Measurements from ENCODE around the gene KCNK1.

DNA sequence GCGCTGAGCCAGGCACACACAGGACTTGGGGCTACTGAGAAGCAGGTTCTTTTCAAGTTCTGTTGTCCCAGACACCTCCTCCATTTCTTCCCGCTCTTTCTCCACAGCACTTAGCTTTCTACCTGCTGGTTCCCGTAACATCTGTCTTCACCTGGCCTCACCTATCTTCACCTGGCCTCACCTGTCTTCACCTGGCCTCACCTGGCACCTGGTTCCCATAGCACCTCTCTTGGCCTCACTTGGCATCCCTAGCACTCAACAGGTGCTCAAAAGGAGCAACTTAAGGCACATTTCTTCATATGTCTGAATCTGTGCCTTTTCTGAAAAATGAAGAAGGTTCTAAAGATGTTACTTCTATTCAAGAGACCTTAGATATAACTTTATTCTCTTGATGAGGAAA lies 10.4 kb downstream of the KCNK1 start:
- TF ChIP-seq, protein P1, sequence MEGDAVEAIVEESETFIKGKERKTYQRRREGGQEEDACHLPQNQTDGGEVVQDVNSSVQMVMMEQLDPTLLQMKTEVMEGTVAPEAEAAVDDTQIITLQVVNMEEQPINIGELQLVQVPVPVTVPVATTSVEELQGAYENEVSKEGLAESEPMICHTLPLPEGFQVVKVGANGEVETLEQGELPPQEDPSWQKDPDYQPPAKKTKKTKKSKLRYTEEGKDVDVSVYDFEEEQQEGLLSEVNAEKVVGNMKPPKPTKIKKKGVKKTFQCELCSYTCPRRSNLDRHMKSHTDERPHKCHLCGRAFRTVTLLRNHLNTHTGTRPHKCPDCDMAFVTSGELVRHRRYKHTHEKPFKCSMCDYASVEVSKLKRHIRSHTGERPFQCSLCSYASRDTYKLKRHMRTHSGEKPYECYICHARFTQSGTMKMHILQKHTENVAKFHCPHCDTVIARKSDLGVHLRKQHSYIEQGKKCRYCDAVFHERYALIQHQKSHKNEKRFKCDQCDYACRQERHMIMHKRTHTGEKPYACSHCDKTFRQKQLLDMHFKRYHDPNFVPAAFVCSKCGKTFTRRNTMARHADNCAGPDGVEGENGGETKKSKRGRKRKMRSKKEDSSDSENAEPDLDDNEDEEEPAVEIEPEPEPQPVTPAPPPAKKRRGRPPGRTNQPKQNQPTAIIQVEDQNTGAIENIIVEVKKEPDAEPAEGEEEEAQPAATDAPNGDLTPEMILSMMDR (IDR thresholded peaks at IDR 0.05), result no peak
- TF ChIP-seq POLR2A (IDR thresholded peaks at IDR 0.05), result no peak
